Loucy (cell line): ENCODE measurements around the gene AFF3.

Experiments
- H2AFZ ChIP-seq: fragments of 200-600 bp; sonication (generic); 2 replicates; pipeline ENCODE4 v1.6.0; 2016; ENCODE audit warnings: antibody characterized with exemption, mild to moderate bottlenecking, low read length, moderate library complexity
- H3F3A ChIP-seq: fragments of 200-600 bp; 2 replicates; pipeline ENCODE4 v1.6.0; 2016; ENCODE audit warnings: antibody characterized with exemption, low read depth, mild to moderate bottlenecking
- H3K27me3 ChIP-seq: fragments of 200-600 bp; sonication (generic); 2 replicates; pipeline ENCODE4 v1.6.1; 2014; ENCODE audit warnings: low read length, mild to moderate bottlenecking; ENCODE audit not compliant: insufficient read depth, poor library complexity, severe bottlenecking
- H3K36me3 ChIP-seq: fragments of 200-600 bp; sonication (generic); 2 replicates; pipeline ENCODE4 v1.6.1; 2016; ENCODE audit warnings: low read length; ENCODE audit not compliant: insufficient read depth
- H3K4me1 ChIP-seq: fragments of 200-600 bp; sonication (generic); 2 replicates; pipeline ENCODE4 v1.5.1; 2014; ENCODE audit warnings: low read length, mild to moderate bottlenecking; ENCODE audit not compliant: insufficient read depth, poor library complexity, severe bottlenecking
- H3K4me2 ChIP-seq: fragments of 200-600 bp; sonication (generic); 2 replicates; pipeline ENCODE4 v1.6.0; 2014; ENCODE audit warnings: antibody characterized with exemption, low read length, low read depth, mild to moderate bottlenecking; ENCODE audit not compliant: poor library complexity, severe bottlenecking
- H3K4me3 ChIP-seq: fragments of 200-600 bp; sonication (generic); 2 replicates; pipeline ENCODE4 v1.5.1; 2014; ENCODE audit warnings: low read length, mild to moderate bottlenecking, mixed read lengths; ENCODE audit not compliant: poor library complexity, severe bottlenecking
- H3K79me2 ChIP-seq: fragments of 200-600 bp; sonication (generic); 2 replicates; pipeline ENCODE4 v1.6.1; 2014; ENCODE audit warnings: low read length; ENCODE audit not compliant: insufficient read depth
- H3K9ac ChIP-seq: fragments of 200-600 bp; sonication (generic); 2 replicates; pipeline ENCODE4 v1.6.0; 2014; ENCODE audit warnings: mild to moderate bottlenecking, low read depth, low read length, moderate library complexity; ENCODE audit not compliant: poor library complexity, severe bottlenecking
- H3K9me2 ChIP-seq: fragments of 200-600 bp; sonication (generic); replicated peaks from 2 replicates; pipeline ENCODE4 v1.6.1; 2016; ENCODE audit warnings: low read depth, low read length, mixed read lengths
- H3K9me3 ChIP-seq: fragments of 200-600 bp; sonication (generic); 2 replicates; pipeline ENCODE4 v1.6.1; 2014; ENCODE audit warnings: mild to moderate bottlenecking, antibody characterized with exemption, low read length, low read depth; ENCODE audit not compliant: insufficient read depth
- H4K20me1 ChIP-seq: fragments of 200-600 bp; sonication (generic); 2 replicates; pipeline ENCODE4 v1.6.0; 2014; ENCODE audit warnings: antibody characterized with exemption, low read length, mild to moderate bottlenecking; ENCODE audit not compliant: insufficient read depth, poor library complexity, severe bottlenecking
- EZH2phosphoT487 ChIP-seq: fragments of 200-600 bp; IDR thresholded peaks from 2 replicates; pipeline ENCODE4 v1.6.1; 2018; ENCODE audit warnings: antibody characterized with exemption, mild to moderate bottlenecking, moderate library complexity, borderline replicate concordance
- TF ChIP-seq, protein P1 (sequence below): fragments of 200-600 bp; sonication (generic); conservative IDR thresholded peaks from 2 replicates; pipeline ENCODE4 v1.5.1; 2014; ENCODE audit warnings: mild to moderate bottlenecking, antibody characterized with exemption, low read length

The AFF3 gene

DNA sequence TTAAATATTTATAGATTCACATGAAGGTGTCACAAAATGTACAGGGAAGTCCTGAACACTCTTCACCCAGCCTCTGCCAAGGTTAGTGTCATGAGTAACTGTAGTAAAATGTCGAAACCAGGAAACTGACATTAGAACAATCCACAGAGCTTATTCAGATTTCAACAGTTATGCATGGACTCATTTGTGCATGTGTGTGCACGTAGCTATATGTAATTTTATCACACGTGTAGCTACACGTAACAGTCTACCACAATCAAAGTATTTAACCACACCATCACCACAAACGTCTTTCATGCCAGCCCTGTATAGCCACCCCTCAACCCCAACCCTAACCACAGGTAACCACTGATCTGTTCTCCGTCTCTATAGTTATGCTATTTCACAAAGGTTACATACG is 440.9 kb downstream of the AFF3 start:
- Histone ChIP-seq H3K4me3 (no peak overlapping the region), H3F3A (no peaks in the 10 kb centered on the region), H2AFZ (no peak overlapping the region), H3K9me3 (no peaks in the 10 kb centered on the region), H4K20me1 (no peaks in the 10 kb centered on the region), H3K79me2 (no peaks in the 10 kb centered on the region), H3K9ac (no peak overlapping the region), H3K4me2 (no peak overlapping the region), H3K27me3 (no peaks in the 10 kb centered on the region), H3K36me3 (no peaks in the 10 kb centered on the region), H3K4me1 (no peaks in the 10 kb centered on the region), H3K9me2 (no peaks in the 10 kb centered on the region)
- TF ChIP-seq EZH2phosphoT487, result no peak
- TF ChIP-seq, protein P1, sequence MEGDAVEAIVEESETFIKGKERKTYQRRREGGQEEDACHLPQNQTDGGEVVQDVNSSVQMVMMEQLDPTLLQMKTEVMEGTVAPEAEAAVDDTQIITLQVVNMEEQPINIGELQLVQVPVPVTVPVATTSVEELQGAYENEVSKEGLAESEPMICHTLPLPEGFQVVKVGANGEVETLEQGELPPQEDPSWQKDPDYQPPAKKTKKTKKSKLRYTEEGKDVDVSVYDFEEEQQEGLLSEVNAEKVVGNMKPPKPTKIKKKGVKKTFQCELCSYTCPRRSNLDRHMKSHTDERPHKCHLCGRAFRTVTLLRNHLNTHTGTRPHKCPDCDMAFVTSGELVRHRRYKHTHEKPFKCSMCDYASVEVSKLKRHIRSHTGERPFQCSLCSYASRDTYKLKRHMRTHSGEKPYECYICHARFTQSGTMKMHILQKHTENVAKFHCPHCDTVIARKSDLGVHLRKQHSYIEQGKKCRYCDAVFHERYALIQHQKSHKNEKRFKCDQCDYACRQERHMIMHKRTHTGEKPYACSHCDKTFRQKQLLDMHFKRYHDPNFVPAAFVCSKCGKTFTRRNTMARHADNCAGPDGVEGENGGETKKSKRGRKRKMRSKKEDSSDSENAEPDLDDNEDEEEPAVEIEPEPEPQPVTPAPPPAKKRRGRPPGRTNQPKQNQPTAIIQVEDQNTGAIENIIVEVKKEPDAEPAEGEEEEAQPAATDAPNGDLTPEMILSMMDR, result no peak

- Histone ChIP-seq H4K20me1 (no peaks in the 10 kb centered on the region), H3K36me3 (no peaks in the 10 kb centered on the region), H3K9me2 (no peaks in the 10 kb centered on the region), H3K4me1 (no peaks in the 10 kb centered on the region), H3F3A (no peaks in the 10 kb centered on the region), H3K4me2 (no peak overlapping the region), H3K4me3 (no peak overlapping the region), H3K9ac (no peak overlapping the region), H2AFZ (no peak overlapping the region), H3K79me2 (no peaks in the 10 kb centered on the region), H3K27me3 (no peaks in the 10 kb centered on the region), H3K9me3 (no peaks in the 10 kb centered on the region)
- TF ChIP-seq, protein P1, result no peak
- no peak for TF ChIP-seq EZH2phosphoT487
Observed at GRCh38 chr2:99700482-99701398, 441.6 kb downstream of the AFF3 start.

GRCh38 chr2:99698896-99699295 is 443.5 kb downstream of the AFF3 start:
- no peaks in the 10 kb centered on the region for H3K9me2 ChIP-seq
- H3F3A ChIP-seq, result no peaks in the 10 kb centered on the region
- no peaks in the 10 kb centered on the region for H3K36me3 ChIP-seq
- H3K9ac ChIP-seq, result no peak overlapping the region
- no peaks in the 10 kb centered on the region for H3K27me3 ChIP-seq
- H4K20me1 ChIP-seq, result no peaks in the 10 kb centered on the region
- H3K4me1 ChIP-seq, result no peaks in the 10 kb centered on the region
- no peak overlapping the region for H2AFZ ChIP-seq
- no peaks in the 10 kb centered on the region for H3K79me2 ChIP-seq
- no peak overlapping the region for H3K4me2 ChIP-seq
- no peak overlapping the region for H3K4me3 ChIP-seq
- TF ChIP-seq, protein P1, result no peak
- TF ChIP-seq EZH2phosphoT487, result no peak
- H3K9me3 ChIP-seq, result no peaks in the 10 kb centered on the region
